C1 segment of cervical spinal cord (tissue), 14 donors: Measurements from ENCODE around the gene ACBD3.

Experiments used
- DNase-seq, 14 donors: peaks; one replicate each; lab custom pipeline; 2025; lab: John Stamatoyannopoulos, UW

ACBD3 gene

DNA sequence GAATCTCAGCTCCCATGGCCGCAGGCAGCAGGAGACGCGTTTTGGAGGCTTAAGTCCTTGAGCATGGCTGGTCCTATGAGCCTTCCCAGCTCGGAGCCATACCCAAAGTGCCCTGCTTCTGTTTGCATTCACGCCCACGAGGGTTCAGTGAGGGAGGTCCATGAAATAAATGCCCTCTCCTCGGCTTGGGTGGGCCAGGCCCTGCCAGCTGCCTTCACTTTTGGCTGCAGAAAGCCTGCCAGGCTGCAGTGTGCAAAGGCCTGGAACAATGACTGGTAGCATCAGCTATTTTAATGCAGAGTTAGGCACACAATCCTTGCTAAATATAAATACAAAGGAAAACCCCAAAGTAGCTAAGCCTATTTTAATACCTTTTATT lies 74.7 kb downstream of the ACBD3 start:
- peak in 1 of 14 donors; percentile 23 for DNase-seq

DNA sequence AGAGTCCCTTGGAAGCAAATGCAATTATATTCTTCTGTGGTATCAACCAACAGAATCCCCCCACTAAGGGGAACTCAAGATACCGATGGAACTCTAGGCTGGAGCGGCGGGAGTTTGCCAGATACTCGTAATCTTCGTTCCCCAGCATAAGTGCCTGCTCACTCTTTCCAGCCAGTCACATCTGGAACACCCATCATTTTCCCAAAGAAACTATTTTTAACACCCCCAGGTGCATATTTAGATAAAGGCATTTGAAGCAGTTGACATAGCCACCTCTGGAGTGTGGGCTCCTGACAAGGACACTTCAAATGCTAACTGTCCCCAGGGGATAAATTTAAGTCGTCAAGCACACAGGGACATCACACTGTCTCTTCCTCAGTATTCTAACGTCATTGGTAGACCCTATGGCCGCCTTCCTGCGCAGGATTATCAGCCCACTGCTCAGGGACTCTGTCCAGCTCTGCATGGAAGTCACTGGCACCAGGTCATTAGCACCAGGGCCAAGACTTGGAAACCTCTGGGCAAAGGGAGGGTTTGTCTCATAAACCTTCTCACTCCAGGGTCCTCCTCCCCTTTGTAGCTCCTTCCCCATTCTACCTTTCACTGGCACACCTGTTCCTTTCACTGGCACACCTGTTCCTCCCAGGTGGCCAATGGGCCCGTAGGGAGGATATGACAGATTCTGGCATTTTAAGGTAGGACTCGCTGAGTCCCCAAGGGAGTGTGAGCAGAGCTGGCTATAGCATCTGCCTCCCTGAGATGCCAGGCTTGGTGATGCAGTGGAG lies 75.3 kb downstream of the ACBD3 start:
- DNase-seq = no peak

DNA sequence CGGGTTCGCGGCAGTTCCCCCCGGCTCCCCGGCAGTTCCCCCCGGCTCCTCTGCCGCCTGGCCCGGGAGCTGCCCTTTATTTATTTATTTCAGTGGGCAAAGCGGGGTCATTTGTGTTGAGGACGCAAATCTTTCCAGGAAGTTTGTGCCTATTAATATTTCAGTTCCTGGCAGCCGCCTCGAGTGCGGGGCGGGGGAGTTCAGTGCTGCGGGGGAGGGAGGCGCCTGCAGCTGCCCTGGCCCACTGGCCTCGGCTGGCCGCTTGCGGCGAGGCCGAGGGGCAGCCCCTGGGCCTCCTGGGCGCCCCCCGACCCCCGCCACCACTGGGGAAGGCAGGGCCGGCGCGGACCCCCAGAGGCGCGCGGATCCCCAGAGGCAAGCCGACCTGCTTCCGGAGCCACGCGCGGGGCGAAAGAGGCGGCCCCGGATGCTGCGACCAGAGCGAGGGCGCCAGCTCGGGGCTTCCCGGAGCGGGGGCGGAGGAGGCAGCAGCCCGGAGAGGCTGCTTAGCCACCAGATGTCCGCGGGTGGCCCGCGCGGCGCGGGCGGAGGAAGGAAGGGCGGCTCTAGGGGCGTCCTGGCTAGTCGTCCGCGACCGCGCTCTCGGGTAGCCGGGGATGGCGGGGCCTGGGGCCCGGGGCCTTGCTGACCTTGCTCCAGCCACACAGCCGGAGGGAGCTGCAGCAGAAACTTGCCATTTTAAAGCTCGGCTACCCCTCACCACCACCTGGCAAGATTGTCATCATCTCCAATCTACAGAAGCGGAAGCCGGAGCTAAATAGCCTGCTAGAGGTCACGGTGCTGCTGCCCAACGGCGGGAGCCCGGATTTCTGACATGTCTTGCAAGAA lies 76.1 kb downstream of the ACBD3 start:
- peak in 12 of 14 donors; percentile 44 to 87 (median 74) for DNase-seq

DNA sequence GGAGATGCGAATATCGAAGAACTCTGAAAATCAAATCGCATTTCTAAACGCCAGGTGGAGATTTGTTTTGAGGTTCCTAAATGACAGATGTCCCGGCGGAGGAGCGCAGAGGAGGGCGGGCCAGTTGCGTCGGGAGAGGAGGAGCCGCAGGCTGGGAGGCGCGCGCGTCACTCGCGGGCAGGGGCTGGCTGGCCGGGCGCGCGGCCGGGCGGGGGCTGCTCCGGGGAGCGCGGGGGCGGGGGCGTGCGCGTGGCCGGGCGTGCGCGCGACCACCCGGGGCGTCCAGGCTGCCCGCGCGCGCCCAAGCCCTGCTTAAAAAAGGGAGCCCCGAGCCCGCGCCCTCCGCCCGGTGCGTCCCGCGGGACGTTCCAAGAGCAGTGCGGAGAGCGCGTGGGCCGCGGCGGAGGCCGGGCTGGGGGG lies 76.7 kb downstream of the ACBD3 start:
- peak in 13 of 14 donors; percentile 49 to 91 (median 80) for DNase-seq

DNA sequence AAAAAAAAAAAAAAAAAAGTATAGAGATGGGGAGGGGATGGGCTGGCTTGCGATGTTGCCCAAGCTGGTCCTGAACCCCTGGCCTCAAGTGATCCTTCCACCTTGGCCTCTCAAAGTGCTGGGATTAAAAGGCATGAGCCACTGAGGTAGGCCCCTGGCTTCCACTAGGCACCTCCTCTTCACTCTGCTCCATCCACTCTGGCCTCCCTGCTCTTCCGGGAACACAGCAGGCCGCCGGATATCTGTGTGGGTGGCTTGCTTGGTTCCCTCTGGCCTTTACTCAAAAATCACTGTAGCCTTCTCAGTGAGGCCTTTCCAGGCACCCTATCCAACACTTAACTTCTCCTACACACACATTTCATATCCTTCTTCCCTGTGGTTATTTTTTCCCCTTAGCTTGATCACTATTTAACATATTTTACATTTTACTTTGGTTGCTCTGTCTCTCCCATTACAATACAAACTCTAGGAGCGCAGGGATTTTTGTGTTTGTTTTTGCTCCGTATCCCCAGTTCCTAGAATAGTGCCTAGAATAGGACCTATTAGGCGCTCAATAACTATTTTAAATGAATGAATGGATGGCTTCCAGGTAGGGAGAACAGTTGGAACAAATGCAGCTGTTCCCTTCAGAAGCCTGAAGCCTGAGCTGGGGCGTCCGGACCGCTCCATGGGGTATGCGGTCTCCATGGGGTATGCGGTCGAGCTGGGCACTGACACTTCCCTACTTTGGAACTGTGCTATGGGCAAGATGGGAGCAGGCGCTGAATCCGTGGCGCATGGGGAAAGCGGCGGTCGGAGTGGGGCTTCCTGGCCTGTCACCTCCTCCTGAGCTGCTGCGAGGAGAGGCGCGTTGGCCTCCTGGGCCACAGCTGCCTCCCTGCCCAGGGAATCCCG lies 77.4 kb downstream of the ACBD3 start:
- DNase-seq = peak in 2 of 14 donors; percentile 20 to 55

DNA sequence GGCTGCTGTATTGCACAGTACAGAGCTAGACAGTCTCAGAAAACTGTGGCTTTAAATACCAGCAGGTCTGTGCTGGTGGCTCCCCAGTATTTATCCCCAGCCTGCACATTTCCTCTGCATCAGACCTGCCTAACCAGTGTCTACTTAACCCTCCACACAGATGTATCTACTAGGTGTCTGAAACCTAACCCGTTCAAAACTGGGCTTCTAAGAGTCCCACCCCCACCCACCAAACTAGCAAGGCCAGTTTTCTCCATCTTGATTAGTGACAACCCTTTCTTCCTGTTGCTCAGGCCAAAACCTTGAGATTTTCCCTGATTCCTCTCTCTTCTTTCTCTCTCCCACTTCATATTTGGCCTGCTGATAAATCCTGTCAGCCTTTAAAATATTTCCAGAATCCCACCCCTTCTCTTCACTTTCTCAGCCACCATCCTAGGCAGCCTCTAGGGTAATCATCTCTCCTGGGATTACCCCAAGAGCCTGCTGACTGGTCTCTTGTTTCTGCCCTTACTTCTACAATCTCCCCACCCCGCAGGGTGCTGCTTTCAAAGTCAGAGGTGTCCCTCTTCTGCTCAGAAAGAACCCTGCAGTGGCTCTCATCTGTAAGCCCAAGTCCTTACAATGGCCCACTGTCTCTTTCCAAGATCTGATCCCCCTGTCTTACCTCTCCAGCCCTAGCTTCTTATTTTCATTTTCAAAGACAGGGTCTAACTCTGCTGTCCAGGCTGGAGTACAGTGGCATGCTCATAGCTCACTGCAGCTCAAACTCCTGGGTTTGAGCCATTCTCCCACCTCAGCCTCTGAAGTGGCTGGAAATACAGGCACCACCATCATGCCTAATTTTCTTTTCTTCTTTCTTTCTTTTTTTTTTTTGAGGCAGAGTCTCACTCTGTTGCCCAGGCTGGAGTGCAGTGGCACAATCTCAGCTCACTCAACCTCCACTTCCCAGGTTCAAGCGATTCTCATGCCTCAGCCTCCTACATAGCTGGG lies 78.8 kb downstream of the ACBD3 start:
- DNase-seq = no peak

DNA sequence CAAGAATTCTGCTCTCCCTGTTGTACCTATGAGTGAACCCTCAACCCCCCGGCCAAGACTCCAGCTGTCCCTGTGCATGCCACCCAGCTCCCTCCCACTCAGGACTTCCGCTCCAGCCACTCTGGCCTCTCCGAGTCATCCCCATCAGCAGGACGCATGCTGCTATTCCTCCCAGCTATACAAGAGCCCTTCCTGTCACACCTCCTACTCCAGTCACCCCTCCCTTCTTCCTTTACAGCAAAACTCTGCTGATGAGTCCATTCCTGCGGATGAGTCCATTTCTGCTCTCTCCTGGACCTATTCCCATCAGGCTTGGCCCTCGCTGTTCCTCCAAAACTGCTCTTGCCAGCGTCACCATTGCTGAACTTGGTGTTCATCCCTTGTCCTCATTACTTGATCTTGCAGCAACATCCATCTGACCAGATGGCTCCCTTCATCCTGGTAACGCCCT lies 81.8 kb downstream of the ACBD3 start:
- DNase-seq = peak in 1 of 14 donors; percentile 91

DNA sequence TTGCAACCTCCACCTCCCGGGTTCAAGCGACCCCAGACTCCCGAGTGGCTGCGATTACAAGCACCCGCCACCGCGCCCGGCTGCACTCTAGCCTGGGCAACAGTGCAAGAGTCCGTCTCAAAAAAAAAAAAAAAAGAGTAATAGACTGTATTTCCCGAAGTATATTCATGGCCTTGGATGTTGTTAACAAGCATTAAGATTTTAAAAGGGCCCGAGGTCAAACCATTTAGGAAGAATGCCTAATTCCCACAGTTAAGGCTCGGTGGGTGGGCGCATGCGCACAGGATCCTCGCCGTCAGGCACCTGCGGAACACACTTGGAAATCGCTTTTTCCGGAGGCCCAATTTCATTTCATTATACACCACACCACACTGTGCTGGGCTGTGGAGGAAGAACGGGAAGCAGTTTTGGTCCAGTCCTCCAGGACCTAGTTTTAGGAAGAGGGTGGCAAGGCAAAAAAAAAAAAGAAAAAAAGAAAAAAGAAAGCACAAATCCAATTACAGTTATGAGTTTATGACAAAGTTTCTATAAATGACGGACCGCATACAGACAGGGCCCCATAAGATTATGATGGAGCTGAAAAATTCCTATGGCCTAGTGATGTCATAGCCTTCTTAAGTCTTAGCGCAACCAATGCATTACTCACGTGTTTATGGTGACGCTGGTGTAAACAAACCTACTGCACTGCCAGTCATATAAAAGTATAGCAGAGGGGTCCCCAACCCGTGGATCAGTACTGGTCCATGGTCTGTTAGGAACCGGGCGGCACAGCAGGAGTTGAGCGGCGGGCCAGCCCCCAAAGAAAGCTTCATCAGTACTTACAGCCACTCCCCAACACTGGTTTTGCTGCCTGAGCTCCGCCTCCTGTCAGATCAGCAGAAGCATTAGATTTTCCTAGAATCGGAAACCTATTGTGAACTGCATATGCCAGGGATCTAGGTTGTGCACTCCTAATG lies 85.8 kb downstream of the ACBD3 start:
- DNase-seq = peak in 3 of 14 donors; percentile 9 to 29 (median 27)

DNA sequence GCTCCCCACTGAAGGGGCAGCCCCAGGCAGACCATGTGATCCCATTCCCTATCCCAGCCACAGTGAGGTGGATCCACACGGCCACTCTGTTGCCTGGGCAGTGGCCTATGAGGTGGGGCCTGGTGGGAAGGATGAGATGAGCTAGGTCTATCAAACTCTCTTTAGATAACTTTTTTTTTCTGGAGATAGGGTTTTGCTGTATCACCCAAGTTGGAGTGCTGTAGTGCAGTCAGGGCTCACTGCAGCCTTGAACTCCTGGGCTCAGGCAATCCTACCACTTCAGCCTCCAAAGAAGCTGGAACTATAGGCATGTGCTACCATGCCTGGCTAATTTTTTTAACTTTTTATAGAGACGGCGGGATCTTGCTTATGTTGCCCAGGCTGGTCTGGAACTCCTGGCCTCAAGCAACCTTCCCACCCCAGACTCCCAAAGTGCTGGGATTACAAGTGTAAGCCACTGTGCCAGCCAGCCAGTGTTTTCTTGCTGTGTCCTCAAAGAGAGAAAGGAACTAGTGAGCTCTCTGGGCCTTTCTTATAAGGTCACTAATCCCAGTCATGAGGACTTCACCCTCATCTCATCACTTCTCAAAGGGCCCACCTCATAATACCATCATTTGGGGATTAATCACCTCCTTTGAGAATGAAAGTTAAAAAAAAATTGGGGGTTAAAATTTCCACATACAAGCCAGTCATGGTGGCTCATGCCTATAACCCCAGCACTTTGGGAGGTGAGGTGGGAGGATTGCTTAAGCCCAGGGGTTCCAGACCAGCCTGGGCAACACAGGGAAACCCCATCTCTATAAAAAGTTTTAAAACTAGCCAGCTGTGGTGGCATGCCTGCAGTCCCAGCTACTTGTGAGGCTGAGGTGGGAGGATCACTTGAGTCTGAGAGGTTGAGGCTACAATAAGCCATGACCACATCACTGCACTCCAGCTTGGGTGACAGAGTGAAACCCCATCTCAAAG lies 87.4 kb downstream of the ACBD3 start:
- DNase-seq = no peak

DNA sequence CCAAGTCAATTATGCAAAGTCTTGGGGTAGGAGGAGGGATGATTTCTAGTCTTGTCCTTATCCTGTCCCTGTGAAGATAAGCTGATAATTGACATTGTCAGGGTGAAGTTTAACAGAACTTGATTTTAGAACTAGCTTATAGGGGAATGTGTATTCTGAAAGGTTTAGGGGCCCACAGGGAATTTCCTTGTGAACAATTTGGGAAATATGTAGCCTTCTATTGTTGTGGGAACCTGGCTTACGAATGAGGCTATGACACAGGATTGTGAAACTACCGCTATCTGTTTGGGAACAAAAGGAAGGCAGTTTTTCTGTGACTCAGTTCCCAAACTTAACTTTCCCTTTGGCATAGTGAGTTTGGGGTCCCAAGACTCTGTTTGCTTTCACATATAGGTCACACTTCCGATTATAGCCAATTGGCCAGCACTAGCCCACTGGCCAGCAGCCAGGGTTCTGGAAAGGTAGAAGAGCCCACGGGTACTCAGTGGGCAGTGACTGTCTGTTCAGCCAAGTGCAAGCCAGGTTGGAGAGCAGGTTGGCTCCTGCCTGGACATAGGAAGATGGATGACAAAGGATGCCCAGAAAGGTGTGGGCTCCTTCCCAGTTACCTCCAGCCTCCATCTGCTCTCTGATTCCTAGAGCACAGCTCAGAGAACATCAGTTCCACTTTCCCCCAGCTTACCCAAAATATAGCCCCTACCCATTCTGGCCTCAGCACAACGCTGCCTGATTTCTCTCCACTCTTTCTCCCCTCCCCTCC lies 88.5 kb downstream of the ACBD3 start:
- peak in 1 of 14 donors; percentile 93 for DNase-seq

DNA sequence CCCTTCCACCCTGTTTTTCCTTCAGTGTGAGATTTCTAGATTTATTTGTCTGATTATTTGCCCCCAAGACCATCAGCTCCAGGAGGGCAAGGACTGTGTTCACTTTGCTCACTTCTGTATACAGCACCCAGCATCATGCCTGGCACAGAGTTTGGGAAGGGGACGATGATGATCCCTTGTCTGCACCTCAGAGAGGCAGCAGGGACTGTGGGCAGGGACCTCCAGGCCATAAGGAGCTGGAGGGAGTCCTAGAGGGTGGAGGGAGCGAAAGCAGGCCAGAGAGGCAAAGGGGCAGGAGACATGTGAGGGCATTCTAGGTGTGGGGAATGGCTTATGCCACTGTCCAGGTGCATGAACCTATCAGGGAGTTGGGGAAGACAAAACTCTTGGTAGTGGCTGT lies 91.3 kb downstream of the ACBD3 start:
- DNase-seq = no peak
